Measurements from ENCODE around the gene NRGN. TPM values are rescaled to one million over a fixed set of nuclear protein-coding genes. Genes with fewer than 3 reads are reported as not detected.

The NRGN gene
- total and polyA plus RNA-seq, 2 of the 8 experiments (the other 6 are each of a cell fraction or from before 2014, with no cell fraction given): 0.60 to 1.0 TPM

- TF ChIP-seq CTCF (IDR thresholded peaks at IDR 0.05; ENCODE audit: control extremely low read depth in 1 of 3, insufficient read depth in 1 of 3, low read depth in 1 of 3, low read length in 3 of 3): no peak
Measured at GRCh38 chr11:124779568-124779967, 39.8 kb downstream of the NRGN start (continued).
